ENCODE data around the gene RBM5.

RBM5 gene

DNA sequence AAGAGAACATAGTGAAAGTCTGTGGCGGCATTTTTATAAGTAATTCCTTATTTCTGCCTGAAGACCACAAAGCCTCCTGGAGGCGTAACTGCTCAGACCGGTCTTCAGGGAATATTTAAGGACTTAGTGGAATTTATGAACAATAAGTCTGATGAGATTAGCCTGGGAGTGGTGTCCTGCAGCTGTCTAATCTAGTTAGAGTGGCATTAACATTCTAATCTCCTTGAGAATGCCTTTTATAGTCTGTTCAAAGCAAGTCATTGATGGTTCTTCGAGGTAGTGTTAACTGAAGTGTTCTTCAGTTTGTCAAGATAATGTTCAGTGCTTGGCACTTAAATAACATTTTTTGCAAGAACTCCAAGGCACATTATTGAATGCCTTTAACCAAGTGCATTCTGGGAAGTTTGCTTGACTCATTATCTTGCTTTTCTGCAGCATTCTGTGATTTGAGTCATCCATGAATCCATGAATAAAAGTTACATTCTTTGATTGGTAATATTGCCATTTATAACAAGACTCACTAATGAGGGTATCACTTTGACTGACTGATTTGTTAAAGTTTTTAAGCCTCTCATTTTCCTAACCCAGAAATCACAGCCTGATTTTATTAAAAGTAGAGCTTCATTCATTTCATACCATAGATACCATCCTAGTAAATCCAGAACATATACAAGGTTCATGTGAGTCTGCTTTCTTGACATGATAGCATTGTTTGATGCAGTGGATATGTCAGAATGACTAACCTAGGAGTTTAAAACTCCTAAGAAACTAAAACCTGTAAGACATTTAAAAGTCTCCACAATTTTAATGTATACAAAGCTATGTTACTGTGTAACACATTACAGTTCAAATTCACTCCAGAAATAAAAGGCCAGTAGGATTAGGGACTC, 12.5 kb downstream of the RBM5 start:
- H3K27me3 ChIP-seq (ENCODE audit: low read length): no peaks in the 10 kb centered on the region
- H3K36me3 ChIP-seq (ENCODE audit: low read length): peaks cover 63% of the 10 kb centered on the region
- TF ChIP-seq, protein P1, sequence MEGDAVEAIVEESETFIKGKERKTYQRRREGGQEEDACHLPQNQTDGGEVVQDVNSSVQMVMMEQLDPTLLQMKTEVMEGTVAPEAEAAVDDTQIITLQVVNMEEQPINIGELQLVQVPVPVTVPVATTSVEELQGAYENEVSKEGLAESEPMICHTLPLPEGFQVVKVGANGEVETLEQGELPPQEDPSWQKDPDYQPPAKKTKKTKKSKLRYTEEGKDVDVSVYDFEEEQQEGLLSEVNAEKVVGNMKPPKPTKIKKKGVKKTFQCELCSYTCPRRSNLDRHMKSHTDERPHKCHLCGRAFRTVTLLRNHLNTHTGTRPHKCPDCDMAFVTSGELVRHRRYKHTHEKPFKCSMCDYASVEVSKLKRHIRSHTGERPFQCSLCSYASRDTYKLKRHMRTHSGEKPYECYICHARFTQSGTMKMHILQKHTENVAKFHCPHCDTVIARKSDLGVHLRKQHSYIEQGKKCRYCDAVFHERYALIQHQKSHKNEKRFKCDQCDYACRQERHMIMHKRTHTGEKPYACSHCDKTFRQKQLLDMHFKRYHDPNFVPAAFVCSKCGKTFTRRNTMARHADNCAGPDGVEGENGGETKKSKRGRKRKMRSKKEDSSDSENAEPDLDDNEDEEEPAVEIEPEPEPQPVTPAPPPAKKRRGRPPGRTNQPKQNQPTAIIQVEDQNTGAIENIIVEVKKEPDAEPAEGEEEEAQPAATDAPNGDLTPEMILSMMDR (IDR thresholded peaks at IDR 0.05; ENCODE audit: insufficient read depth, low read length, poor library complexity, severe bottlenecking): no peak
- H3K79me2 ChIP-seq (ENCODE audit: insufficient read depth, low read length): peaks cover 15% of the 10 kb centered on the region; the same call in 1 of the 2 replicates
- no peaks in the 10 kb centered on the region for H3K9me3 ChIP-seq (ENCODE audit: insufficient read depth, low read length)
- no peak overlapping the region for H2AFZ ChIP-seq (ENCODE audit: low read depth, low read length, severe bottlenecking)
- H3K9me2 ChIP-seq (replicated peaks; ENCODE audit: insufficient read depth, low read length): no peaks in the 10 kb centered on the region
- no peak overlapping the region for H3K4me3 ChIP-seq (ENCODE audit: insufficient read depth, low read length, poor library complexity, severe bottlenecking)
- H4K20me1 ChIP-seq (ENCODE audit: low read depth, low read length): peaks cover 4% of the 10 kb centered on the region; the same call in 1 of the 2 replicates
- no peak overlapping the region for H3K27ac ChIP-seq (ENCODE audit: low read depth, low read length)
- H3K4me2 ChIP-seq (ENCODE audit: low read depth, low read length, poor library complexity, severe bottlenecking): no peak overlapping the region
- H3K9ac ChIP-seq (ENCODE audit: low read length): no peak overlapping the region
- 0 out of 2 replicates have a peak, but pooled peaks cover 8% of the 10 kb centered on the region for H3F3A ChIP-seq (ENCODE audit: insufficient read depth)

DNA sequence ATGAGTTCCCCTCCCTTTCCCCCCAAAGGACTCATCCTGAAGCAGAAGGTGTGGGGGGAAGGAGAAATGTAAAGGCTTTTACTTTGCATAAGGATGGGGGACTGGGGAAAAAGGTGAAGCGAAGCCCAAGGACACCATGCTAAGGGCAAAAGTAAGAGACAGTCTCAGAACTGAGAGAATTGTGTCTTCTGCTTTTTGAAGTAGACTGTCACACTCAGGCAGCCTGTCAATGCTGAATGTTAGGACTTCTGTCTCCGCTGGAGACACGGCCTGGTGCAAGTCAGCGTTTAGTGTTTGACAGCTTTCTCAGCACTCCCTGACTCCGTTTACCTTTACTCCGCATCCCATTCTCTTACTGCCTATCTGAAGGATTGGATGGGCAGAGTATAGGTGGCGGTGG, 13.8 kb downstream of the RBM5 start:
- H3K9me3 ChIP-seq (ENCODE audit: insufficient read depth, low read length): no peaks in the 10 kb centered on the region
- TF ChIP-seq EZH2phosphoT487 (conservative IDR thresholded peaks at IDR 0.05; ENCODE audit: low read length): no peak
- TF ChIP-seq, protein P1 (IDR thresholded peaks at IDR 0.05; ENCODE audit: insufficient read depth, low read length, poor library complexity, severe bottlenecking): no peak
- no peak overlapping the region for H3K4me2 ChIP-seq (ENCODE audit: low read depth, low read length, poor library complexity, severe bottlenecking)
- H3K9me2 ChIP-seq (replicated peaks; ENCODE audit: insufficient read depth, low read length): no peaks in the 10 kb centered on the region
- 0 out of 2 replicates have a peak, but pooled peaks cover 8% of the 10 kb centered on the region for H3F3A ChIP-seq (ENCODE audit: insufficient read depth)
- H2AFZ ChIP-seq (ENCODE audit: low read depth, low read length, severe bottlenecking): no peak overlapping the region
- no peaks in the 10 kb centered on the region for H3K27me3 ChIP-seq (ENCODE audit: low read length)
- peaks cover 2% of the 10 kb centered on the region; the same call in 1 of the 2 replicates for H3K79me2 ChIP-seq (ENCODE audit: insufficient read depth, low read length)
- no peak overlapping the region for H3K9ac ChIP-seq (ENCODE audit: low read length)
- peaks cover 71% of the 10 kb centered on the region for H3K36me3 ChIP-seq (ENCODE audit: low read length)
- no peak overlapping the region for H3K27ac ChIP-seq (ENCODE audit: low read depth, low read length)
- no peak overlapping the region for H3K4me3 ChIP-seq (ENCODE audit: insufficient read depth, low read length, poor library complexity, severe bottlenecking)
- peaks cover 4% of the 10 kb centered on the region; the same call in 1 of the 2 replicates for H4K20me1 ChIP-seq (ENCODE audit: low read depth, low read length)

DNA sequence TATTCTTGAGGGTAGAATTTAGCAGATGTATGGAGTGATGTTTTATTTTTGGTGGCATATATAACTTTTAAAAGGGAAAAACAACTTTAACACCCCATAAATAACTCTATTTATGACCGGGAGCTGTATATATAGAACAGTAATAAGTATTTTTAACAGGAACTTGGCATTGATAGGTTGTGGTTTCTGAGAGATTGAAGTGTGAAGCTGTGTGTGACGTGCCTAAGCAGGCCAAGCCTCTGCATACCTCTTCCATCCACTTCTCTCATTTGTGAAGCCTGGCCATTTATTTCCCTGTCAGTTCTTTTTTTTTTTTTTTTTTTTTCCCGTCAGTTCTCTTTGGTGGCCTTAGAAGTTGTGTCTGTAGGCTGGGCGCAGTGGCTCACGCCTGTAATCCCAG, 23.0 kb downstream of the RBM5 start:
- TF ChIP-seq, protein P1 (IDR thresholded peaks at IDR 0.05; ENCODE audit: insufficient read depth, low read length, poor library complexity, severe bottlenecking): no peak
- Histone ChIP-seq H3K9me2 (replicated peaks; ENCODE audit: insufficient read depth, low read length) (no peaks in the 10 kb centered on the region), H3K4me2 (ENCODE audit: low read depth, low read length, poor library complexity, severe bottlenecking) (no peak overlapping the region), H3K79me2 (ENCODE audit: insufficient read depth, low read length) (no peaks in the 10 kb centered on the region), H3K27ac (ENCODE audit: low read depth, low read length) (no peak overlapping the region), H2AFZ (ENCODE audit: low read depth, low read length, severe bottlenecking) (no peak overlapping the region), H3K9ac (ENCODE audit: low read length) (no peak overlapping the region), H3K9me3 (ENCODE audit: insufficient read depth, low read length) (no peaks in the 10 kb centered on the region), H3K27me3 (ENCODE audit: low read length) (no peaks in the 10 kb centered on the region), H4K20me1 (ENCODE audit: low read depth, low read length) (no peaks in the 10 kb centered on the region), H3K36me3 (ENCODE audit: low read length) (peaks cover 66% of the 10 kb centered on the region), H3F3A (ENCODE audit: insufficient read depth) (0 out of 2 replicates have a peak, but pooled peaks cover 3% of the 10 kb centered on the region), H3K4me3 (ENCODE audit: insufficient read depth, low read length, poor library complexity, severe bottlenecking) (no peak overlapping the region)

All from SU-DHL-6 (cell line).